GM12872 (cell line): Measurements from ENCODE around the gene SH3BGRL2.

Experiments used
- CTCF ChIP-seq: IDR thresholded peaks from 3 replicates; pipeline ENCODE4 v1.5.1; 2011; ENCODE audit warnings: low read depth, mild to moderate bottlenecking, low read length, moderate library complexity; ENCODE audit not compliant: insufficient read depth

The SH3BGRL2 gene

GRCh38 chr6:79630883-79631692 lies at the start of gene SH3BGRL2:
Gene SH3BGRL2 (plus strand): TSS chr6:79631329. CDS start chr6:79631462, 133 bp downstream.
- TF ChIP-seq CTCF, result no peak

- TF ChIP-seq CTCF, result no peak
These were observed 46.8 kb upstream of the SH3BGRL2 start for GRCh38 chr6:79584332-79584731.

- peak; percentile 54; the same call in 2 of the 3 replicates for TF ChIP-seq CTCF
These were observed 44.6 kb upstream of the SH3BGRL2 start for GRCh38 chr6:79586548-79586947.

- TF ChIP-seq CTCF, result no peak
These were observed 41.4 kb upstream of the SH3BGRL2 start for GRCh38 chr6:79589701-79590100.

DNA sequence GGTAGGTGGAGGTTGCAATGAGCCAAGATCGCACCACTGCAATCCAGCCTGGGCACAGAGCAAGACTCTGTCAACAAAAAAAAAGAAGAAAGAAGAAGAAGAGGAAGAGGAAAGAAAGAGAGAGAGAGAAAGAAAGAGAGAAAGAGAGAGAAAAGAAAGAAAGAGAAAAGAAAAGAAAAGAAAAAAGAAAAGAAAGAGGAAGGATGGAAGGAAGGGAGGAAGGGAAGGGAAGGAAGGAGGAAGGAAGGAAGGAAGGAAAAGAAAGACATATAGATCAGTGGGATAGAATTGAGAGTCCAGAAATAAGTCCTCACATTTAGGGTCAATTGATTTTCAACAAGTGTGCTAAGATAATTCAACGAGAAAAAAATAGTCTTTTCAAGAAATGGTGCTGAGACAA lies 34.0 kb upstream of the SH3BGRL2 start:
- TF ChIP-seq CTCF, result no peak

DNA sequence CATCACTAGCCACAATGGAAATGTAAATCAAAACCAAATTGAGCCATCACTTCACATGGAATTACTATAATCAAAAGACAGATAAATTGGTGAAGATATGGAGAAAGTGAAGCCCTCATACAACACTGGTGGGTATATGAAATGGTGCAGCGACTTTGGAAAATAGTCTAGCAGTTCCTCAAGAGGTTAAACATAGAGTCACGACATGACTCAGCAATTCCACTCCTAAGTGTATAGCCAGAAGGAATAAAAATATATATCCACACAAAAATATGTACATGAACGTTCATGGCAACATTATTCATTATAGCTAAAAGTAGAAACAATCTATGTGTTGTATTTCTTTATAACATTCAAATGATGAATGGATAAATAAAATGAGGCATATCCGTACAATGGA lies 33.1 kb upstream of the SH3BGRL2 start:
- no peak for TF ChIP-seq CTCF

GRCh38 chr6:79599725-79600259 lies 31.3 kb upstream of the SH3BGRL2 start:
- no peak for TF ChIP-seq CTCF
